ENCODE data around the gene DDX5. TPM values are rescaled to one million over a fixed set of nuclear protein-coding genes. Genes with fewer than 3 reads are reported as not detected.
A peak's percentile ranks its signal among the peaks of the same experiment; 100 is the strongest.

The DDX5 gene
- total and polyA plus RNA-seq, 2 of the 13 experiments (the other 11 are each of a cell fraction or from before 2014, with no cell fraction given), result 503 to 684 TPM

DNA sequence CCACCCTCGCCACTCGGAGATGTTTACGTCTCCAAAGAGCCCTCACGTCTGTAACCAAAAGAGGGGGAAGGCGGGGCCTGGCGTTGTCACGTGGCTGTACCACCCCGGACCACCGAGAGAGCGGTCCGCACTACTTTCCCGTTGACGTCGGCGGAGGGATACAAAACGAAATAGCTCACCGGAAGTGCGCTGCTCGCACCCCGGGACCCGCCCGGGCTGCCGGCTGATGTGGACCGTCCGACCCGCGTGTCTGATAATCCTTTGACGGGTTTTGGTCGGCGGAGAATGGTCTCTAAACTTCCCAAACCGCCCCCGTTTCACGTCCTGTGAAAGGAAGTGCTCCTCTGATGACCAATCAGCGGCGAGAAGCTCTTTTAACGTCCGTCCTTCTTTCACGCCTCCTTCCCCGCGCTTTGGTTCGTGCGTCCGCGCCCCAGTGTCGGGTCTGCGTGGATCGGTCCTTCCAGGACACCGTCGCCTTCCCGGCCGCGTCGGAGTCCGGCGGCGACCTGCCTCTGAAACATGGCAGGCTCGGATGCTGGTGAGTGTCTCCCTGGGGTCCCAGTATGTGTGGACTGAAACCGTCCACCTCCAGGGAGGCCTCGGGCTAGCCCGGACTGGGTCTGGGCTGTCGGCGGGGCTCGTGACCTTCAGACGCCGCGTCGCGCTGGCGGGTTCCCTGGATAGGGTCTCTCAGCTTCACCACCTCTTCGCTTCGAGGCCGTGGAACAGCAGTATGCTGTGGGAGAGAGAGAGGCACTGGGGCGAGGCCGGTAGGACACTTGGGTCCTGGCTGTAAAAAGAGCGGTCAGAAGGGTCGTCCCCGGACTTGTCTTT is 705 bp upstream of the DDX5 start, which contains the start of gene CEP95:
CEP95 (plus strand) TSS at position 402 of the 837 bp plus-strand sequence; CDS start at position 523, 121 bp downstream.
- Histone ChIP-seq H3K4me2 (ENCODE audit: low read depth, low read length) (peak within 1 kb of the TSS; percentile 81), H4K20me1 (ENCODE audit: insufficient read depth, low read length) (peaks cover 50% of the 10 kb centered on the region), H3K4me1 (ENCODE audit: insufficient read depth, low read length) (peaks cover 43% of the 10 kb centered on the region), H2AFZ (ENCODE audit: low read length) (no peak within 1 kb of the TSS), H3K9ac (ENCODE audit: insufficient read depth, low read depth, low read length) (peak within 1 kb of the TSS; percentile 100), H3K27ac (ENCODE audit: extremely low read length, insufficient read depth, low read length) (peak within 1 kb of the TSS; percentile 99), H3K36me3 (replicated peaks in 1 of 2; ENCODE audit: control insufficient read depth in 1 of 2, insufficient read depth in 2 of 2, low read length in 2 of 2) (peaks cover 16 to 55% of the 10 kb centered on the region in 2 experiments), H3K27me3 (ENCODE audit: control insufficient read depth in 1 of 2, insufficient read depth in 2 of 2, low read length in 2 of 2) (peaks cover 0 to 3% of the 10 kb centered on the region in 2 experiments; a peak in 1 of 5 replicates), H3K79me2 (ENCODE audit: insufficient read depth, low read length) (peaks cover 66% of the 10 kb centered on the region), H3K9me3 (ENCODE audit: low read length) (no peaks in the 10 kb centered on the region), H3K4me3 (replicated peaks in 1 of 3; ENCODE audit: insufficient read depth in 1 of 3, low read depth in 2 of 3, low read length in 3 of 3) (peak within 1 kb of the TSS; percentile 94 to 100 (median 99))
- FAIRE-seq (peak; percentile 70), ATAC-seq (peak; percentile 75), DNase-seq (ENCODE audit: low spot score) (peak; percentile 97)
- WGBS (ENCODE audit: low lambda C conversion rate), result under 1% methylated on average over 69 of the region's 77 CpGs
- in situ Hi-C loops (cut with HindIII; ENCODE audit: extremely low pct_ligation_motif_present, low pct_unique_long_range_greater_than_20kb), result loop anchor here (10.0 kb wide), 1 partner anchor 662 kb away; the partner anchor contains the start of gene SMARCD2
- ChIA-PET POLR2A (interaction anchor here (0.7 to 4.1 kb wide), 35 partner anchors 9 to 733 kb away, joined by 3 to 202 read pairs (median 4); partner anchors contain the start of genes CCDC47, DDX42, GNA13 and LRRC37A3), CTCF (ENCODE audit: low intra/inter-chr PET ratio, low total read pairs) (no interaction called here)
- intact Hi-C loops (cut with micrococcal nuclease; ENCODE audit: unreplicated experiment), result loop anchor here (5.0 kb wide), 1 partner anchor 156 kb away; the partner anchor contains the start of gene SMURF2
- no TSS peak for BruUV-seq (replicated peaks)
- TF ChIP-seq, protein P1, sequence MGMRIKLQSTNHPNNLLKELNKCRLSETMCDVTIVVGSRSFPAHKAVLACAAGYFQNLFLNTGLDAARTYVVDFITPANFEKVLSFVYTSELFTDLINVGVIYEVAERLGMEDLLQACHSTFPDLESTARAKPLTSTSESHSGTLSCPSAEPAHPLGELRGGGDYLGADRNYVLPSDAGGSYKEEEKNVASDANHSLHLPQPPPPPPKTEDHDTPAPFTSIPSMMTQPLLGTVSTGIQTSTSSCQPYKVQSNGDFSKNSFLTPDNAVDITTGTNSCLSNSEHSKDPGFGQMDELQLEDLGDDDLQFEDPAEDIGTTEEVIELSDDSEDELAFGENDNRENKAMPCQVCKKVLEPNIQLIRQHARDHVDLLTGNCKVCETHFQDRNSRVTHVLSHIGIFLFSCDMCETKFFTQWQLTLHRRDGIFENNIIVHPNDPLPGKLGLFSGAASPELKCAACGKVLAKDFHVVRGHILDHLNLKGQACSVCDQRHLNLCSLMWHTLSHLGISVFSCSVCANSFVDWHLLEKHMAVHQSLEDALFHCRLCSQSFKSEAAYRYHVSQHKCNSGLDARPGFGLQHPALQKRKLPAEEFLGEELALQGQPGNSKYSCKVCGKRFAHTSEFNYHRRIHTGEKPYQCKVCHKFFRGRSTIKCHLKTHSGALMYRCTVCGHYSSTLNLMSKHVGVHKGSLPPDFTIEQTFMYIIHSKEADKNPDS (CRISPR knock-in tag; IDR thresholded peaks at IDR 0.05), result peak; percentile 92
- TF ChIP-seq ZNF557 (CRISPR knock-in tag; IDR thresholded peaks at IDR 0.05) (peak; percentile 82), ZNF556 (CRISPR knock-in tag; IDR thresholded peaks at IDR 0.05; ENCODE audit: borderline replicate concordance) (peak; percentile 93), ATF1 (CRISPR knock-in tag; IDR thresholded peaks at IDR 0.05) (peak; percentile 92), HDAC6 (IDR thresholded peaks at IDR 0.05; ENCODE audit: low read depth, low read length) (no peak), TEAD3 (CRISPR knock-in tag; optimal IDR thresholded peaks at IDR 0.05; ENCODE audit: borderline replicate concordance) (peak; percentile 12), REL (CRISPR knock-in tag; conservative IDR thresholded peaks at IDR 0.05) (peak; percentile 93), HDAC2 (CRISPR knock-in tag; IDR thresholded peaks at IDR 0.05) (peak; percentile 57; the same call in 1 of the 2 replicates), ZNF552 (CRISPR knock-in tag; IDR thresholded peaks at IDR 0.05; ENCODE audit: borderline replicate concordance) (peak; percentile 49; the same call in 1 of the 2 replicates), PRMT3 (CRISPR knock-in tag; IDR thresholded peaks at IDR 0.05; ENCODE audit: borderline replicate concordance, low read depth) (peak; percentile 47; the same call in 1 of the 2 replicates), ZNF235 (CRISPR knock-in tag; IDR thresholded peaks at IDR 0.05; ENCODE audit: borderline replicate concordance) (peak; percentile 76), ZFP36 (IDR thresholded peaks at IDR 0.05; ENCODE audit: borderline replicate concordance, low read depth, low read length, partially characterized antibody) (no peak), CREB1 (IDR thresholded peaks at IDR 0.05) (peak; percentile 93), CREB1 (CRISPR knock-in tag; IDR thresholded peaks at IDR 0.05) (peak; percentile 95), HCFC1 (IDR thresholded peaks at IDR 0.05; ENCODE audit: low read depth, low read length) (peak; percentile 23; the same call in 1 of the 2 replicates)
- TF ChIP-seq, protein P2, sequence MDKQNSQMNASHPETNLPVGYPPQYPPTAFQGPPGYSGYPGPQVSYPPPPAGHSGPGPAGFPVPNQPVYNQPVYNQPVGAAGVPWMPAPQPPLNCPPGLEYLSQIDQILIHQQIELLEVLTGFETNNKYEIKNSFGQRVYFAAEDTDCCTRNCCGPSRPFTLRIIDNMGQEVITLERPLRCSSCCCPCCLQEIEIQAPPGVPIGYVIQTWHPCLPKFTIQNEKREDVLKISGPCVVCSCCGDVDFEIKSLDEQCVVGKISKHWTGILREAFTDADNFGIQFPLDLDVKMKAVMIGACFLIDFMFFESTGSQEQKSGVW (CRISPR knock-in tag; IDR thresholded peaks at IDR 0.05; ENCODE audit: borderline replicate concordance), result no peak; the same call in 1 of the 2 replicates
- TF ChIP-seq, protein P3, sequence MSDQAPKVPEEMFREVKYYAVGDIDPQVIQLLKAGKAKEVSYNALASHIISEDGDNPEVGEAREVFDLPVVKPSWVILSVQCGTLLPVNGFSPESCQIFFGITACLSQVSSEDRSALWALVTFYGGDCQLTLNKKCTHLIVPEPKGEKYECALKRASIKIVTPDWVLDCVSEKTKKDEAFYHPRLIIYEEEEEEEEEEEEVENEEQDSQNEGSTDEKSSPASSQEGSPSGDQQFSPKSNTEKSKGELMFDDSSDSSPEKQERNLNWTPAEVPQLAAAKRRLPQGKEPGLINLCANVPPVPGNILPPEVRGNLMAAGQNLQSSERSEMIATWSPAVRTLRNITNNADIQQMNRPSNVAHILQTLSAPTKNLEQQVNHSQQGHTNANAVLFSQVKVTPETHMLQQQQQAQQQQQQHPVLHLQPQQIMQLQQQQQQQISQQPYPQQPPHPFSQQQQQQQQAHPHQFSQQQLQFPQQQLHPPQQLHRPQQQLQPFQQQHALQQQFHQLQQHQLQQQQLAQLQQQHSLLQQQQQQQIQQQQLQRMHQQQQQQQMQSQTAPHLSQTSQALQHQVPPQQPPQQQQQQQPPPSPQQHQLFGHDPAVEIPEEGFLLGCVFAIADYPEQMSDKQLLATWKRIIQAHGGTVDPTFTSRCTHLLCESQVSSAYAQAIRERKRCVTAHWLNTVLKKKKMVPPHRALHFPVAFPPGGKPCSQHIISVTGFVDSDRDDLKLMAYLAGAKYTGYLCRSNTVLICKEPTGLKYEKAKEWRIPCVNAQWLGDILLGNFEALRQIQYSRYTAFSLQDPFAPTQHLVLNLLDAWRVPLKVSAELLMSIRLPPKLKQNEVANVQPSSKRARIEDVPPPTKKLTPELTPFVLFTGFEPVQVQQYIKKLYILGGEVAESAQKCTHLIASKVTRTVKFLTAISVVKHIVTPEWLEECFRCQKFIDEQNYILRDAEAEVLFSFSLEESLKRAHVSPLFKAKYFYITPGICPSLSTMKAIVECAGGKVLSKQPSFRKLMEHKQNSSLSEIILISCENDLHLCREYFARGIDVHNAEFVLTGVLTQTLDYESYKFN (CRISPR knock-in tag; conservative IDR thresholded peaks at IDR 0.05), result peak; percentile 78

Data from HepG2 (cell line).